NCI-H1930 (cell line): Measurements from ENCODE around the gene NACC2.

Experiments used
- DNase-seq, 2 experiments: peaks; one replicate each; lab custom pipeline; 2025; lab: John Stamatoyannopoulos, UW

Gene NACC2

GRCh38 chr9:136092741-136093140 is 2.3 kb downstream of the NACC2 start:
- DNase-seq = no peak

GRCh38 chr9:136092353-136092650 is 2.8 kb downstream of the NACC2 start:
- no peak for DNase-seq

GRCh38 chr9:136091582-136092352 is 3.3 kb downstream of the NACC2 start:
- no peak for DNase-seq

- no peak for DNase-seq
These were observed 4.1 kb downstream of the NACC2 start for GRCh38 chr9:136090768-136091581.

GRCh38 chr9:136090056-136090735 is 4.9 kb downstream of the NACC2 start:
- no peak for DNase-seq

- no peak for DNase-seq
These were observed 5.4 kb downstream of the NACC2 start for GRCh38 chr9:136089697-136090045.

- DNase-seq = no peak
These were observed 6.0 kb downstream of the NACC2 start for GRCh38 chr9:136088939-136089696.

GRCh38 chr9:136088481-136088938 is 6.6 kb downstream of the NACC2 start:
- no peak for DNase-seq

- no peak for DNase-seq
These were observed 7.2 kb downstream of the NACC2 start for GRCh38 chr9:136087741-136088480.

GRCh38 chr9:136086951-136087740 is 7.9 kb downstream of the NACC2 start:
- DNase-seq = no peak

- no peak for DNase-seq
These were observed 8.7 kb downstream of the NACC2 start for GRCh38 chr9:136086213-136086881.

- no peak for DNase-seq
These were observed 9.3 kb downstream of the NACC2 start for GRCh38 chr9:136085815-136086212.

- no peak for DNase-seq
These were observed 10.8 kb downstream of the NACC2 start for GRCh38 chr9:136084063-136084944.

- no peak for DNase-seq
These were observed 11.5 kb downstream of the NACC2 start for GRCh38 chr9:136083558-136084062.

- no peak for DNase-seq
These were observed 12.4 kb downstream of the NACC2 start for GRCh38 chr9:136082496-136083361.

GRCh38 chr9:136081826-136082495 is 13.1 kb downstream of the NACC2 start:
- no peak for DNase-seq

GRCh38 chr9:136081113-136081825 is 13.8 kb downstream of the NACC2 start:
- no peak for DNase-seq
